Vagina (tissue), 2 donors: ENCODE data around the gene ARHGAP11A. TPM values are rescaled to one million over a fixed set of nuclear protein-coding genes. Genes with fewer than 3 reads are reported as not detected.

Experiments
- DNase-seq, 2 donors: peaks; one replicate each; pipeline ENCODE4 v3.0.0-alpha.2; 2017; ENCODE audit errors: extremely low spot score in 2 of 2
- H3K27ac ChIP-seq: fragments of 200-600 bp; sonication (generic); one replicate; pipeline ENCODE4 v1.5.1; 2019
- H3K27me3 ChIP-seq: fragments of 200-600 bp; sonication (generic); one replicate; pipeline ENCODE4 v1.5.1; 2019
- H3K36me3 ChIP-seq, 2 donors: fragments of 200-600 bp; sonication (generic); one replicate each; pipeline ENCODE4 v1.5.1; 2017 to 2019
- H3K4me1 ChIP-seq: fragments of 200-600 bp; sonication (generic); one replicate; pipeline ENCODE4 v1.5.1; 2019
- H3K4me3 ChIP-seq, 2 donors: fragments of 200-600 bp; sonication (generic); 1 replicate in 1 of 2; 2 replicates in 1 of 2; pipeline ENCODE4 v1.5.1; 2016 to 2019
- H3K9me3 ChIP-seq: fragments of 200-600 bp; sonication (generic); one replicate; pipeline ENCODE4 v1.5.1; 2019
- POLR2A ChIP-seq, 2 donors: fragments of 450-650 bp; IDR thresholded peaks; one replicate each; pipeline ENCODE4 v1.6.1; 2017; ENCODE audit warnings: antibody characterized with exemption in 2 of 2, mild to moderate bottlenecking in 2 of 2, moderate library complexity in 2 of 2
- POLR2AphosphoS5 ChIP-seq, 2 donors: sonication (generic); formaldehyde crosslinking; IDR thresholded peaks; one replicate each; pipeline ENCODE4 v1.9.0; 2017; ENCODE audit warnings: antibody characterized with exemption in 2 of 2, mild to moderate bottlenecking in 2 of 2, low read depth in 1 of 2; ENCODE audit not compliant: insufficient read depth in 1 of 2
- intact Hi-C: fragments of 100-400 bp; cut with DNase I; formaldehyde crosslinking; loops from one replicate; pipeline ENCODE4 v1.15.1; 2023
- total RNA-seq: library from RNA; depleted of rRNA; stranded (reverse); fragments of >200 nt; gene quantifications from one replicate; pipeline ENCODE4 v1.2.3, GENCODE V29; 2016
- TF ChIP-seq, protein P1 (sequence below), 3 experiments: fragments of 450-650 bp in 2 of 3; fragments of 200-600 bp in 1 of 3; sonication (generic) in 1 of 3; IDR thresholded peaks; one replicate each; pipeline ENCODE4 v1.5.1; 2017 to 2019; ENCODE audit warnings: antibody characterized with exemption in 3 of 3, mild to moderate bottlenecking in 2 of 3, moderate library complexity in 2 of 3

The ARHGAP11A gene
- total RNA-seq, 1 donor from 2014 or later, result 7.4 TPM

DNA sequence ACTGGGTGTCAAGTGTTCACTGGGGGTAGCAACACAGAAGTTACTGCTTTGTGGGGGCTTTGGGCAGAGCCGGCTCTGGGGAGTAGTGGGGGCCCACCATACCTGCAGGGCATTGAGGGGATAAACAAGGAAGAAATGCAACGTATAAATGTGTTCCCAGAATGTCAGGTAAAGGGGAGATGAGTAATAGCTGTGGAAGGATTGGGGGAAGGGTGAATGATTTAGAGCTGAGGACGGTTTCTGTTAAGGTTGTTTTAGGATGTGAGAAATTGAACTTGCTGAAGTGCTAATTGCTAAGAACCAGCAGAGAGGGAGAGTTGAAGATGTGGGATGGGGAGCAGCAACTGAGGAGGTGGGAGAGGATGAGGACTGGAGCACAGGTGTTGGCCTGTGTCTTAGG, 36.9 kb downstream of the ARHGAP11A start:
- Histone ChIP-seq H3K27ac (no peak overlapping the region), H3K4me1 (no peaks in the 10 kb centered on the region), H3K36me3 (no peaks in the 10 kb centered on the region), H3K9me3 (no peaks in the 10 kb centered on the region), H3K4me3 (no peak overlapping the region), H3K27me3 (no peaks in the 10 kb centered on the region)
- TF ChIP-seq POLR2A (IDR thresholded peaks at IDR 0.05) (no peak), POLR2AphosphoS5 (IDR thresholded peaks at IDR 0.05; ENCODE audit: insufficient read depth in 1 of 2, low read depth in 1 of 2) (no peak)
- TF ChIP-seq, protein P1, sequence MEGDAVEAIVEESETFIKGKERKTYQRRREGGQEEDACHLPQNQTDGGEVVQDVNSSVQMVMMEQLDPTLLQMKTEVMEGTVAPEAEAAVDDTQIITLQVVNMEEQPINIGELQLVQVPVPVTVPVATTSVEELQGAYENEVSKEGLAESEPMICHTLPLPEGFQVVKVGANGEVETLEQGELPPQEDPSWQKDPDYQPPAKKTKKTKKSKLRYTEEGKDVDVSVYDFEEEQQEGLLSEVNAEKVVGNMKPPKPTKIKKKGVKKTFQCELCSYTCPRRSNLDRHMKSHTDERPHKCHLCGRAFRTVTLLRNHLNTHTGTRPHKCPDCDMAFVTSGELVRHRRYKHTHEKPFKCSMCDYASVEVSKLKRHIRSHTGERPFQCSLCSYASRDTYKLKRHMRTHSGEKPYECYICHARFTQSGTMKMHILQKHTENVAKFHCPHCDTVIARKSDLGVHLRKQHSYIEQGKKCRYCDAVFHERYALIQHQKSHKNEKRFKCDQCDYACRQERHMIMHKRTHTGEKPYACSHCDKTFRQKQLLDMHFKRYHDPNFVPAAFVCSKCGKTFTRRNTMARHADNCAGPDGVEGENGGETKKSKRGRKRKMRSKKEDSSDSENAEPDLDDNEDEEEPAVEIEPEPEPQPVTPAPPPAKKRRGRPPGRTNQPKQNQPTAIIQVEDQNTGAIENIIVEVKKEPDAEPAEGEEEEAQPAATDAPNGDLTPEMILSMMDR (IDR thresholded peaks at IDR 0.05), result no peak
- no peak for DNase-seq
- intact Hi-C loops, result no loop called here

DNA sequence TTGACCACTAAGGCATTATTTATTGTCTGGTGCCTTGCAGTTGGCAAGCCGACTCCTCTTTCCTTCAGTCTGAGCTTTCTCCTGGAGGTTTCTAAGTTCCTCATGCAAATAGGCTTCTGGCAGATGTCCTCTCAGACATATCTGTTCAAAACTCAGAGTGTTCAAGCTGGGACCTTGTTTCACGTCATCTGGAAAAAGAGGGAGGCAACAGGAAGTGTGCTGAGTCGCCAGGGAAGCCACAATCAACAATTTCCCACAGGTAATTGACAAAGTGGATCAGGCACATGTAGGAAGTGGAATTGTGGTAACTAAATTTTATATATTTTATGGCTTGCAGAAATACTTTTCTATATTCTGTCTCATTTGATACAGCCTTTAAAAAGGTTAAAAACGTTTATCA, 40.8 kb downstream of the ARHGAP11A start:
- intact Hi-C loops, result no loop called here
- H3K4me1 ChIP-seq, result peaks cover 8% of the 10 kb centered on the region
- H3K4me3 ChIP-seq, result no peak overlapping the region
- TF ChIP-seq POLR2A (IDR thresholded peaks at IDR 0.05) (no peak), POLR2AphosphoS5 (IDR thresholded peaks at IDR 0.05; ENCODE audit: insufficient read depth in 1 of 2, low read depth in 1 of 2) (no peak)
- TF ChIP-seq, protein P1 (IDR thresholded peaks at IDR 0.05), result no peak
- H3K36me3 ChIP-seq, result no peaks in the 10 kb centered on the region
- no peaks in the 10 kb centered on the region for H3K9me3 ChIP-seq
- DNase-seq, result no peak
- H3K27ac ChIP-seq, result no peak overlapping the region
- H3K27me3 ChIP-seq, result no peaks in the 10 kb centered on the region

DNA sequence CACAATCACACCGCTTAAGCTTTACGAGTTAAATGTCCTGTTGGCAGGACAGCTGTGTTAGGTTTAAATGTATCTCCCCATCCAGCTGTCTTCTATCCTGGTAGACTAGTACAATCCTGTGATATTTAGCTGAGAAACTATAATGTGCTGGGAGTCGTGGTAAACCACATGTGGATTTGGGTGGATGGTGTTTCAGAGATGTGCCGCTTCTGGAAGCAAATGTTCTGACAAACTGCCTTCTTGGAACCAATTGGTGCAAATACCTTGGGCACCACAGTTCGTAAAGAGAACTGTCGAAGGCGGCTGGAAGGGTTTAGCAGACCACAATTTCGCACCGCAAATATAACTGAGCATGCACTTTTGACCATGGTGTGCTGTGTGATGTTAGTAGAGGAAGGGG, 41.2 kb downstream of the ARHGAP11A start:
- Histone ChIP-seq H3K27ac (no peak overlapping the region), H3K9me3 (no peaks in the 10 kb centered on the region), H3K36me3 (no peaks in the 10 kb centered on the region), H3K4me3 (no peak overlapping the region), H3K4me1 (peaks cover 8% of the 10 kb centered on the region), H3K27me3 (no peaks in the 10 kb centered on the region)
- TF ChIP-seq POLR2A (IDR thresholded peaks at IDR 0.05) (no peak), POLR2AphosphoS5 (IDR thresholded peaks at IDR 0.05; ENCODE audit: insufficient read depth in 1 of 2, low read depth in 1 of 2) (no peak)
- TF ChIP-seq, protein P1 (IDR thresholded peaks at IDR 0.05), result no peak
- no peak for DNase-seq
- intact Hi-C loops, result no loop called here

DNA sequence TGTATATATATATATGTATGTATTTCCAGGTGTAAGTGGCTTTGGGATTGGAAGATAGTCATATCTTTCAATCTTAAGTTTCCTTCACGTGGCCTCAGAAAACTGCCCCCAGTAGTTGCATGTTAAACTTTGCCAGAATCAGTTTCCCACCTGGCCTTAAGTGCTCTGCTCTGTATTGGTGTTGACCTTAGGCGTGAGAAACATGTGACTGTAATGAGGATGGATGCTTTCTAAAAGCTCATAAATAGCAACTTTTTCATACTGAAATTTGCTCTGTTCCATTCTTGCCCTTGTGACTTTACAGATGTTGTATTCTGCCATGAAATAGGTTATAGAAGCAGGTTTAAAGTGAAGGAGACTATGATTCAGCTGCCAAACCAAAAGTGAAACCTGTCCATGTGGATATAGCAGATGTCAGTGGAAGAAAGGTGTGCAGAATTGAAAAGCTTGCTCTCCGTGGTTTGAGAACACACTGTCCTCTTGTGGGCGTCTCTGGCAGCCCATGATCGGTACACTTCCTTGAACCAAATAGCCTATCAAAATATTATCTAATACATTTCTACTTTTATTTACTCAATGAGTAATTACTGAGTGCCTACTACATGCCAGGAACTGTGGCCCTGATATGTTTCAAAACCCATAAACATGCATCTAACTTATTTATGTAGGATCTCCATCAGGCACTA, 42.0 kb downstream of the ARHGAP11A start:
- H3K4me1 ChIP-seq, result peaks cover 8% of the 10 kb centered on the region
- TF ChIP-seq, protein P1 (IDR thresholded peaks at IDR 0.05), result no peak
- no peak for TF ChIP-seq POLR2A (IDR thresholded peaks at IDR 0.05)
- TF ChIP-seq POLR2AphosphoS5 (IDR thresholded peaks at IDR 0.05; ENCODE audit: insufficient read depth in 1 of 2, low read depth in 1 of 2), result no peak
- H3K27me3 ChIP-seq, result no peaks in the 10 kb centered on the region
- no peak overlapping the region for H3K4me3 ChIP-seq
- H3K9me3 ChIP-seq, result no peaks in the 10 kb centered on the region
- H3K27ac ChIP-seq, result no peak overlapping the region
- DNase-seq, result no peak
- intact Hi-C loops, result no loop called here
- no peaks in the 10 kb centered on the region for H3K36me3 ChIP-seq

DNA sequence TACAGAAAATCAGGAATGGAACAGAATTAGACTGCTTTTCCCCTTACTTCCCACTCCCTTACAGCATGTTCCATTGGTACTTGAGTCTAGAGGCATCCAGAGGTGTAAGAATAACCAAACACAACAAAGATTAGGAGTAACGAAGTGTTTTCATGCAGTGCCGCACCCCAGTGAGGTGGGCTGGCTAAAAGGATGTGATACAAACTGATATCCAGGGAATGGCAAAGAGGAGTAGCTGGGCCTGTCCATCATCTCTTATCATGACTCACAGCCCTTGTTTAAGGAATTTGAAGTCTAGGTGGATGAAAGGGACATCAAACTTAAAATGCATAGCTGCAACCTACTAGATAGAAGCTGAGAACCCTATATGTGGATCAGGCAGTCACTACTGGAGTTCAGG, 42.6 kb downstream of the ARHGAP11A start:
- H3K4me3 ChIP-seq, result no peak overlapping the region
- TF ChIP-seq, protein P1 (IDR thresholded peaks at IDR 0.05), result no peak
- TF ChIP-seq POLR2A (IDR thresholded peaks at IDR 0.05) (no peak), POLR2AphosphoS5 (IDR thresholded peaks at IDR 0.05; ENCODE audit: insufficient read depth in 1 of 2, low read depth in 1 of 2) (no peak)
- H3K4me1 ChIP-seq, result peaks cover 8% of the 10 kb centered on the region
- no peak for DNase-seq
- no peaks in the 10 kb centered on the region for H3K36me3 ChIP-seq
- H3K9me3 ChIP-seq, result no peaks in the 10 kb centered on the region
- no peaks in the 10 kb centered on the region for H3K27me3 ChIP-seq
- intact Hi-C loops, result no loop called here
- no peak overlapping the region for H3K27ac ChIP-seq
